Thymus (tissue), 11 donors: ENCODE results near the gene CLTB. TPM values are rescaled to one million over a fixed set of nuclear protein-coding genes. Genes with fewer than 3 reads are reported as not detected.

Experiments
- DNase-seq, 9 donors: peaks; one replicate each; pipeline ENCODE4 v3.0.0-alpha.2; 2013; ENCODE audit warnings: low spot score in 9 of 9, low read depth in 6 of 9, missing footprints in 1 of 9
- H3K27ac ChIP-seq, 2 donors: one replicate each; pipeline ENCODE4 v1.5.1; 2013; ENCODE audit warnings: control low read depth in 1 of 2, low read depth in 1 of 2, low read length in 1 of 2, mild to moderate bottlenecking in 1 of 2, moderate library complexity in 1 of 2
- H3K27me3 ChIP-seq, 2 donors: one replicate each; pipeline ENCODE4 v1.5.1; 2013; ENCODE audit warnings: low read length in 1 of 2; ENCODE audit not compliant: control insufficient read depth in 2 of 2, insufficient read depth in 1 of 2
- H3K36me3 ChIP-seq, 2 donors: one replicate each; pipeline ENCODE4 v1.5.1; 2013; ENCODE audit warnings: low read length in 1 of 2, mild to moderate bottlenecking in 1 of 2, moderate library complexity in 1 of 2; ENCODE audit not compliant: control insufficient read depth in 2 of 2, insufficient read depth in 2 of 2
- H3K4me1 ChIP-seq, 2 donors: one replicate each; pipeline ENCODE4 v1.5.1; 2013; ENCODE audit warnings: low read length in 2 of 2; ENCODE audit not compliant: control insufficient read depth in 2 of 2, insufficient read depth in 2 of 2
- H3K4me3 ChIP-seq, 2 donors: one replicate each; pipeline ENCODE4 v1.5.1; 2013; ENCODE audit warnings: low read length in 2 of 2, control low read depth in 1 of 2, mild to moderate bottlenecking in 1 of 2
- H3K9me3 ChIP-seq, 2 donors: one replicate each; pipeline ENCODE4 v1.5.1; 2013; ENCODE audit warnings: low read length in 1 of 2, mild to moderate bottlenecking in 1 of 2; ENCODE audit not compliant: control insufficient read depth in 2 of 2, insufficient read depth in 1 of 2
- WGBS: extraction: QIAGEN DNeasy Blood & Tissue Kit; methylation state at CpG from one replicate; pipeline ENCODE4 v1.1.7; 2013; 5-methylcytosine and 5-hydroxymethylcytosine counted together
- polyA plus RNA-seq: library from polyadenylated mRNA; stranded (reverse); fragments of 200-250 nt; gene quantifications from one replicate; pipeline ENCODE4 v1.2.3, GENCODE V29; 2013
- total RNA-seq: library from RNA; stranded (reverse); fragments of 120-200 nt; gene quantifications from one replicate; pipeline ENCODE4 v1.2.4, GENCODE V29; 2013
- donor health status: healthy.

The CLTB gene
- total and polyA plus RNA-seq, 2 donors, result 93.3 to 129 TPM

DNA sequence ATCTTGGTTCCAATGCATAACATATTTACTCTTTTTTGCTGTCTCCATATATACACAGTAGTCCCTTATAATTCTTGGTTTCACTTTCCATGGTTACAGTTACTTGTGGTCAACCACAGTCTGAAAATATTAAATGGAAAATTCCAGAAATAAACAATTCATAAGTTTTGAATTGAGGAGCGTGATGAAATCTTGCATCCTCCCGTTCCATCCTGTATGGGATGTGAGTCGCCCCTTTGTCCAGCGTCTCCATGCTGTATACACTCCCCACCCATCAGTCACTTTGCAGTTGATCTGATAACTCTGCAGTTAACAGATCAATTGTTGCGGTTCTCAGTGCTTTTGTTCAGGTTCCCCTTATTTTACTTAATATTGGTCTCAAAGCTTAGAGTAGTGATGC, 20.3 kb upstream of the CLTB start:
- Histone ChIP-seq H3K4me3 (no peak overlapping the region), H3K4me1 (peaks cover 0 to 2% of the 10 kb centered on the region in 2 donors), H3K27ac (peak overlapping the region in 1 of 2 donors; percentile 38), H3K36me3 (no peaks in the 10 kb centered on the region), H3K27me3 (no peaks in the 10 kb centered on the region), H3K9me3 (peaks cover 0 to 2% of the 10 kb centered on the region in 2 donors)
- DNase-seq, result no peak
- 9% methylated on average over 5 of the region's 5 CpGs for WGBS

DNA sequence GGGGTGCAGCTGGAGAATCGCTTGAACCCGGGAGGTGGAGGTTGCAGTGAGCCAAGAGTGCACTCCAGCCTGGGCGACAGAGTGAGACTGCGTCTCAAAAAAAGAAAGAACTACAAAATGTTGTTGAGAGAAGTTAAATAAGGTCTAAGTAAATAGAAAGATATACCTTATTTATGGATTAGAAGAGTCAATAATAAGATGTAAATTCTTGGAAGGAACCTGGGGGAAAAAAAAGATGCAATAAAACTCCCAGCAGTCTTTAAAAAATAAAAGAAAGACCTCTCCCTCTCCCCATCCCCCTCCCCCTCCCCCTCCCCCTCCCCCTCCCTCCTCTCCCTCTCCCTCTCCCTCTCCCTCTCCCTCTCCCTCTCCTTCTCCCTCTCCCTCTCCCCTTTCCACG, 16.4 kb upstream of the CLTB start:
- Histone ChIP-seq H3K9me3 (peaks cover 0 to 2% of the 10 kb centered on the region in 2 donors), H3K36me3 (no peaks in the 10 kb centered on the region), H3K4me3 (no peak overlapping the region), H3K4me1 (peaks cover 0 to 12% of the 10 kb centered on the region in 2 donors), H3K27ac (no peak overlapping the region), H3K27me3 (no peaks in the 10 kb centered on the region)
- WGBS, result 97% methylated on average over 4 of the region's 5 CpGs
- no peak for DNase-seq

DNA sequence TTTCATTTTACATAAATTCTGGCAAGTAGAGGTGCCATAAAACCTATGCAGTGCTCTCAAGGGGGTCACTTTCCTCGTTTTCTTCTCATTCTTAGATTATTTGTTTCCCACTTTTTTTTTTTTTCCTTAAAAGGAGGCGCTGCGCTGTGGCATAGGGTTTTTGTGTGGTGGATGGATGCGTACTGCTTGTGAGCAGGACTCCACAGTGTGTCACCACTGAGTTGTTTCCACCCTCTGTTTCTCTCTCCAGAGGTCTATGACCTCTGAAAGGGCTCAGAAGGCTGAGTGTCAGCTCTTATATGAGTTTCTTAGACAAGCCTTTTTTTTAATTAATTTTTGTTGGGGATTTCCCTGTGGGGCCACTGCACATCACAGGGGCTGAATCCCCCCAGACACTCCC, 13.6 kb upstream of the CLTB start:
- Histone ChIP-seq H3K27me3 (no peaks in the 10 kb centered on the region), H3K9me3 (peaks cover 0 to 7% of the 10 kb centered on the region in 2 donors), H3K27ac (peak overlapping the region in 1 of 2 donors; percentile 12), H3K36me3 (no peaks in the 10 kb centered on the region), H3K4me3 (no peak overlapping the region), H3K4me1 (peaks cover 0 to 10% of the 10 kb centered on the region in 2 donors)
- DNase-seq, result no peak
- 87% methylated on average over 4 of the region's 4 CpGs for WGBS

DNA sequence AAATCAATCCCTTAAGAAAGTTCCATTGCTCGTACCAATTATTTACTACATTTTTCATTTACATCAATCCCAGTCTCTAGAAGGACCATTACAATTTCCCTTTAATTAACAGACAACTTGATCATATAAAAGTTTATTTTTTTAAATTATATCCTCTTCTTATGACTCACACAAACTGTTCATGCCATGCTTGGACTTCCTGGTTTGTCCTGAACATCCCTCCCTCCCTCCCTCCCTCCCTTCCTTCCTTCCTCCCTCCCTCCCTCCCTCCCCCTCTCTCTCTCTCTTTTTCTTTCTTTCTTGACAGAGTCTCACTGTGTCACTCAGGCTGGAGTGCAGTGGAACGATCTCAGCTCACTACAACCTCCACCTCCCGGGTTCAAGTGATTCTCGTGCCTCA, 11.6 kb upstream of the CLTB start:
- Histone ChIP-seq H3K27ac (no peak overlapping the region), H3K4me1 (peaks cover 0 to 10% of the 10 kb centered on the region in 2 donors), H3K9me3 (peaks cover 0 to 7% of the 10 kb centered on the region in 2 donors), H3K4me3 (no peak overlapping the region), H3K36me3 (no peaks in the 10 kb centered on the region), H3K27me3 (no peaks in the 10 kb centered on the region)
- DNase-seq, result no peak
- 88% methylated on average over 4 of the region's 4 CpGs for WGBS

DNA sequence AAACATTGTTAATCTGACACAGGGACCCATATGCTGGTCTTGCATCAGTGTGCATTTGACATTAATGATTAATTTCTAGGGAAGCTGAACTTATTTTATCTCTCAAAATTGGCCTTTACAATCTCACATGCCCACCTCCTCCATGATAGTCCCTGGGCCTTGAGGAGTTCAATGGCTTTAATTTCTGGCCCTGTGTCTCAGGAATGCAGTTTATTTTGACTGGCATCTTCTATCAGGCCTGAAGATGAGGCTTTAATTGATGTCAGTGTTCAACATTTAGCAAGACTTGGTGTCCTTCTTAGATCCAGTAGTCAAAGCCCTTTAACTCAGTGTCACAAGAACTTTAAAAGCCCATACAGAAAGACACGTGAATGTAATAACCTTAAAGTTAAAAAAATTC, 10.5 kb upstream of the CLTB start:
- Histone ChIP-seq H3K4me3 (no peak overlapping the region), H3K27ac (no peak overlapping the region), H3K4me1 (peaks cover 0 to 10% of the 10 kb centered on the region in 2 donors), H3K9me3 (peaks cover 0 to 5% of the 10 kb centered on the region in 2 donors), H3K27me3 (no peaks in the 10 kb centered on the region), H3K36me3 (no peaks in the 10 kb centered on the region)
- 97% methylated on average over 1 of the region's 1 CpG for WGBS
- DNase-seq, result no peak

DNA sequence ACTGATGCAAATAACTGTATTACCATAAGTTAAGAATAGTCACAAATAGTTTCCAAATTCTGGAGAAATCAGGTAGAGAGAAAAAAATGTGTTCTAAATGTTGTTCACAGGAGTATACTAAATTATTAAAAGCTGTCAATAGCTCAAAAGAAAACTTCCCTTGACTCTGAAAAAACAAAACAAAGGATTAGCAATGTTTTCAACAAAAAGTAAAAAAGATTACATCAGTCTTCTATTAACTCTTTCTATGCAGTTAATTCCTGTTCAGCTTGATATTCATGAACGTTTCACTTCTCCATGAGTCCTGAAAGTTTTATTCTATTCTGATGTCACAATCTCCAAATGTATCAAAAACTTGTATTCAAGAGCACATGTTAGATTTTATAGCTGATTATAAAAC, 9.5 kb upstream of the CLTB start:
- Histone ChIP-seq H3K27ac (no peak overlapping the region), H3K27me3 (no peaks in the 10 kb centered on the region), H3K4me1 (peaks cover 0 to 10% of the 10 kb centered on the region in 2 donors), H3K9me3 (peaks cover 0 to 5% of the 10 kb centered on the region in 2 donors), H3K36me3 (no peaks in the 10 kb centered on the region), H3K4me3 (no peak overlapping the region)
- DNase-seq, result no peak
- WGBS, result 98% methylated on average over 1 of the region's 1 CpG

DNA sequence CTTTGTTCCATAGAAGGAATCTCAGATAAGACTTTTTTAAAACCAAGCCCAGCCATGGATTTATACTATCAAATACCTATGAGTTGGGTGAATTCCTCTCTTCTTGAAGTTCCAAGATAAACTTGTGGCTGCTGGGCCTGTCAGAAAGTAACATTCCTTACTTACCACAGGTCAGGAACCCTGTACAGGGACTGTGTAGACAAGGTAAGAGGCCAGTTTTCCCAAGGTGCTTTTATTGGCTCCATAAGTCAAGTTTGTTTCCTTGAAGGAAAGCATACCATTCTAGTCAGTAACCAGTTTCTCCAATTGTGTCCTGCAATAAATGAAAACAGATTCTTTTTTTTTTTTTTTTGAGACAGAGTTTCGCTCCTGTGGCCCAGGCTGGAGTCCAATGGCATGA, 8.8 kb upstream of the CLTB start:
- WGBS, result 100% methylated on average over 1 of the region's 1 CpG
- DNase-seq, result no peak

DNA sequence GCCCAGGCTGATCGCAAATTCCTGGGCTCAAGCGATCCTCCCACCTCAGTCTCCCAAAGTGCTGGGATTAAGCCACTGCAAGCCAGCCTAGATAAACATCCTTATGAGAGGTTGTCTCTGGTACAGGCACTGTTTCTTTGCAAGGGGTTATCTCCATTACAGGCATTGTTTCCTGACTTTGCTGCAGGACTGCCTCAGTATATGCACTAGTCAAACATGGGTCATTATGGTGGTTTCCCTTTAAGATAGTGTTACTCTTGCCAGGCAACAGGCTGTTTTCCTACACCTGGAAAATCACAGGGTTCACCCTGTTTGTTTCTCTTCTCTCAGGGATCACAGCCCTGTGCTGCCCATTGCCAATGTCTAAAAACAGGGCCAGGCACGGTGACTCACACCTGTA, 7.8 kb upstream of the CLTB start:
- Histone ChIP-seq H3K27me3 (no peaks in the 10 kb centered on the region), H3K4me3 (no peak overlapping the region), H3K36me3 (no peaks in the 10 kb centered on the region), H3K27ac (no peak overlapping the region), H3K4me1 (no peaks in the 10 kb centered on the region), H3K9me3 (peaks cover 0 to 5% of the 10 kb centered on the region in 2 donors)
- DNase-seq, result no peak
- 96% methylated on average over 3 of the region's 3 CpGs for WGBS

More for the DNA sequence above, 8.8 kb upstream of the CLTB start:
- Histone ChIP-seq H3K27ac (no peak overlapping the region), H3K9me3 (peaks cover 0 to 5% of the 10 kb centered on the region in 2 donors), H3K27me3 (no peaks in the 10 kb centered on the region), H3K36me3 (no peaks in the 10 kb centered on the region), H3K4me3 (no peak overlapping the region), H3K4me1 (peaks cover 0 to 4% of the 10 kb centered on the region in 2 donors)

DNA sequence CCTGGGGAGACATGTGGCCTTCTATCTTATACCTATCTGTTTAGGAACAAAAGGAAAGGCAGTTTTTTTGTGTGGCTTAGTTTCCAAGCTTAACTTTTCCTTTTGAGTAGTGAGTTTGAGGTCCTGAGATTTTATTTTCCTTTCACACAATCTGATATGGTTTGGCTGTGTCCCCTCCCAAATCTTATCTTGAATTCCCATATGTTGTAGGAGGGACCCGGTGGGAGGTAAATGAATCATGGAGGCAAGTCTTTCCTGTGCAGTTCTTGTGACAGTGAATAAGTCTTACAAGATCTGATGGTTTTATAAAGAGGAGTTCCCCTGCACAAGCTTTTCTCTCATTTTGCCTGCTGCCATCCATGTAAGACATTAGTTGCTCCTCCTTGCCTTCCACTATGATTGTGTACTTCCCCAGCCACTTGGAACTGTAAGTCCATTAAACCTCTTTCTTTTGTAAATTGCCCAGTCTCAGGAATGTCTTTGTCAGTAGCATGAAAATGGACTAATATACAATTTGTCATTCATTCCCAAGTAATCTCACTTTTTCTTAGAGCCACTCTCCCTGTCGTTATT, 4.7 kb upstream of the CLTB start:
- Histone ChIP-seq H3K27ac (no peak overlapping the region), H3K27me3 (no peaks in the 10 kb centered on the region), H3K4me3 (no peak overlapping the region), H3K4me1 (peaks cover 4 to 8% of the 10 kb centered on the region in 2 donors), H3K36me3 (no peaks in the 10 kb centered on the region), H3K9me3 (peaks cover 0 to 5% of the 10 kb centered on the region in 2 donors)
- no peak for DNase-seq
- WGBS, result 69% methylated on average over 2 of the region's 2 CpGs
